ENCODE measurements around the gene SGIP1.
"Not testable (repeated sequence)": the region's sequence is repeated elsewhere in the genome, so short reads cannot be mapped to it uniquely, and the experiment has no call there.

The SGIP1 gene

DNA sequence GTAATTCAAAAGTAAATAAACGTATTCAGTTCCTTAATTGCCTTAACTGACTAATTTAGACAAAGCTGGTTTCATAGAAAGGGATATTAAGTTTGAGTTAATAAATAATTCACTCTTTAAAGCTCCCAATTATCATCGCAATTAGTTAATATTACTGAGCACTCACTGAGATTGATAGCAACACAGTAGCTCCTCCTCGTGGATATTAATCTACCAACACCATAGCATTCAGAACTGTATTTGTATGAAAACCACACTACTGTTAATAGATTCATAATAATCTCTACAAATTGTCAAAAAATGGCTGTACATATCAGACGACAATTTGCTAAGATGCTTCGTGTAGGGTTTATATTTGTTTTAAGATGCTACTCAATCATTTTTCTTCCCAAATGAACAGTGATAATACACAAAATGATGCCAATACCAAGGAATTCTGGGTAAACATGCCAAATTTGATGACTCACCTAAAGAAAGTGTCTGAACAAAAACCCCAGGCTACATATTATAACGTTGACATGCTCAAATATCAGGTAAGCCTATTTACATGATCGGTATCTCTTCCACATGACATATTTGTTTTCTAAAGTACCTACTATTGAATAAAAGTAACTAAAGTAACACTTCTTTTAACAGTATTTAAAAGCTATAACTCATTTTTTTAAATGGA is 199.5 kb downstream of the SGIP1 start:
- DNase-seq = no peak

GRCh38 chr1:66734531-66734930 is 200.6 kb downstream of the SGIP1 start:
- DNase-seq = not testable (repeated sequence)

DNA sequence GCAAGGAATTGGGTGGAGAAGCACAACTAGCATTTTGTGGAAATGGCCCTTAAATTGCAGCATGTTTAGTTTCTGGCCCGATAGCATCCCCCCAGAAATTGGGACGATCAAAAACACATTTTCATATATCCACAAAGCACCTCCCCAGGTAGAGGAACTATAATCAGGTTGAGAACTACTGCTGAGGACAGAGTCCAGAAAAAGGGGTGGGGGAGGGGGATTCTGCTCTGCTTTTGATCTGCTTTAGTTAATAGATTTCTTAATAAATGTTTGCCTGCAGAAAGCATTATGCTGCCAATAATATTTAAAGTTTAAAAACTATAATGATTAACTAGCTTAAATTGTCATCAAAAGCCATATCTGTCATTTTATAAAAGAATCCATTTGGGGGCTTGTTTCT is 203.9 kb downstream of the SGIP1 start:
- no peak for DNase-seq

DNA sequence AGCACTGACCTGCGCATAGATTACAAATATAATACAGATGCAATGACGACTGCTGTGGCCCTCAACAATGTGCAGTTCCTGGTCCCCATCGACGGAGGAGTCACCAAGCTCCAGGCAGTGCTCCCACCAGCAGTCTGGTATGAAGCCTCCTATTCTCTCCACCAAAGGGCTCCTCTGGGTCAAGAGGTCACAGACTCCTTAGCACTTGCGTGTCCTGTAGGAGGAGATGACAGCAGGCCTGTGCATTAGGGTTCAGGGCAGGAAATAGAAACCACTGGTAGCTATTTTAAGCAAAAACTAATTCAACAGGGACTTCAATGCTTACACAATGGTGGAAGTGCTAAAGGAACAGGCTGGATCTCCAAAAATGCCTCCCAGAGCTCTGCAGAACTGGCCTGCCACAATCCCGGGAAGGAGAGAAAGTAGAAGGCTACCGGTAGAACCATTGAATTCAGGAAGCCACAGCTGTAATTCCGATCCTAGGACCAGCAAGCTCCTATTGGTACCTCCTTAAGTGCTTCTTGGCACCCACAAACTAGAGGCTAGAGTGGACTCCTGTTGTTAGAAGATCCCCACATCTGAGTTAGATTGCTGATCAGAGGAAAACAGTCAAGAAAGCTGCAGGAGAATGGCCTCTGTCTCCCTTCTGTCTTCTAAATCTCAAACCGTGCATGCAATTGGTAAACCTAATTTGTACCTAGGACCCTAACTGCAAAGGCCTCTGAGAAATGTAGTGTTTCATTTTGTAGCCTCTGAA is 205.6 kb downstream of the SGIP1 start:
- DNase-seq = no peak

DNA sequence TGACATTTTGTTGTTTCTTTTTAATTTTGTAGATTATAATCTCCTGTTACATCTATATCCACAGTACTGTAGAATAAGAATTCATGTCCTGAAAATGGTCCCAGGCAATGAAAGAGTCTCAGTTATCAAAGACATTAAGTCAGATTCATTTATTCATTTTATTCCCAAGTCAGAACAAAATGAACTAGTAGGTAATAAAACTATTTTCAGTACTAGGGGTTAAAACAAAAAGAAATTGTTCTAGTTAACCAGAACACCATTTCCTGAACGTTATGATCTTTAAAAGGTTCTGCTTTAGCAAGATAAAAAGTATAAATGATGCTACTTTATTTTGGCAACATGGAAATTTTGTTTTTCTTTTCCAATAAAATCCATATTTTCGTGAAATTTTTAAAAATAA is 211.5 kb downstream of the SGIP1 start:
- no peak for DNase-seq

- DNase-seq = no peak
Measured at GRCh38 chr1:66747501-66747900, 213.5 kb downstream of the SGIP1 start.

DNA sequence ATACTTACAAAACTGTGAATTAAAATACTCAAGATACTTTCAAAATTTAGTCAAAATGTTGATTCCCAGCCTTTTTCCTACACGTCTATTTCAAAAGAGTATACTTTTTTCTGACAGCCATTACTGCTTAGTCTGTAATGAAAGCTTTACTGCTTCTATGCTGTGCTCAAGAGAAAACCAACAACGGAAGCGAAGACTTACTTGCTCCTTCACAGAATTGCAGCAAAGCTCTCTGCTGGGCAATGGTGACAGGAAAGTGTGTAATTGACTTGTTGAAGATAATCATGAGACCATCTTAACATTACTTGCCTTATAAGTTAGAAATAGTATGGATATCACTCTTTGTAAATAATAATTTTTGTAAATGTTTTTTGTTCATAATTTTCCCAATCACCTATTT is 216.6 kb downstream of the SGIP1 start:
- no peak for DNase-seq

- no peak for DNase-seq
Measured at GRCh38 chr1:66751160-66751559, 217.2 kb downstream of the SGIP1 start.

DNA sequence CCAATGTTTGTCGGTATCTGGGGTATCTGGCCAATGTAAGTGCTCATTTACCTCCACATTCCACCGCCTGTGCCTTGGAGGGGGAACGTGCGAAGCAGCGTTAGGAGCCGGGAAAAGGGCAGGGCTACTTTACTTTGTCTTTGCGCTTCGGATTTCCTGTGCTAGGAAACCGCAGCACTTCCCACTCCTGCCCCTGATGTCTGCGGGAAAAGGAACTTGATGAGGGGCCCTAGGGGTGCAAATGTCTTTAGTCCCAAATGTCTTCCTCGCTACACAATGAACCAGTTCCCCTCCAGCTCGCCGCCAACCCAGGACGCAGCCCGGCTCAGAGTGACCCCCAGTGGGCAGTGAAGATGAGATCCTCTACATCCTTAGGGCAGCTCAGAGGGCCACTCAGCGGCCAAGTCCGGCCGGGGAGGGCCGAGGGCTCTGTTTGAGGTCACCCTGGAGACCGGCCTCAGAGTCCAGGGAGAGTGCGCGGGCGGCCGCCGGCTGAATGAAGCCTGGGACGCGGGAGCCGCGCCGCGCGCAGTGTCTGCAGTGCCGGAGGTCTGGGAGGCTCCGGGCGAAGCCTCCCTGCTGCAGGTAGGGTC is 218.1 kb downstream of the SGIP1 start, which contains the start of gene DYNLT5:
TSS of gene DYNLT5 (plus strand) at position 460 of the 593 bp plus-strand sequence. CDS start 2,200 bp downstream, outside the sequence.
- DNase-seq = no peak

DNA sequence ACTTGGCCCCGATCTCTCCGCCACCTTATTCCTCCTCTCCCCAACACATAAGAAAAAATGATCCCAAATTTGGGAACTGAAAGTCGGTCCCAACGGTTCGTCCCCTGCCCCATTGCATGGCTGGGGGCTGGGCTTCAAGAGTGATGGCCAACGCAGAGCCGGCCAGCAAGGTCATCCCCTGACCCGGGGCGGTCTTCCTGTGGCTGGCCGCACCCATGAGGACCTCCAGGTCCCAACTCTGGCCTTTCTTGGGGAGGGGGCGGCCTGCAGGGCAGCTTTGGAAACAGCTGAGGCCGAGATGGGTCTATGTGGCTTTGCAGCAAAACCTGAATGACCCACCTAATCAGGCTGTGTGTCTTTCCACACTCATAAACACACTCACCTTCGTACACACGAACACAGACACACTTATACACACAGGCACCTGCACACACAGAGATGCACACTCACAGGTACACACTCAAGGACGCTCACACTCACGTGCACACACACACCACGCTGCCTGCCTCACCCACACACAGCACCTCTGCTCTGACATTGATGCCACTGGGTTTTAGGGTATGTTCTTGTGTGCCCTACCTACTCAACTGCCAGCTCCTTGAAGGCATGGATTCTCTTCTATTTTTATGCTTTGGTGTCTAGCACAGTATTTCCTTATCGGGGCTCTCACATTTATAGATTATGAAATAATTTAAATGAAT is 218.9 kb downstream of the SGIP1 start:
- no peak for DNase-seq

GRCh38 chr1:66757722-66758240 is 223.8 kb downstream of the SGIP1 start:
- DNase-seq = no peak

DNA sequence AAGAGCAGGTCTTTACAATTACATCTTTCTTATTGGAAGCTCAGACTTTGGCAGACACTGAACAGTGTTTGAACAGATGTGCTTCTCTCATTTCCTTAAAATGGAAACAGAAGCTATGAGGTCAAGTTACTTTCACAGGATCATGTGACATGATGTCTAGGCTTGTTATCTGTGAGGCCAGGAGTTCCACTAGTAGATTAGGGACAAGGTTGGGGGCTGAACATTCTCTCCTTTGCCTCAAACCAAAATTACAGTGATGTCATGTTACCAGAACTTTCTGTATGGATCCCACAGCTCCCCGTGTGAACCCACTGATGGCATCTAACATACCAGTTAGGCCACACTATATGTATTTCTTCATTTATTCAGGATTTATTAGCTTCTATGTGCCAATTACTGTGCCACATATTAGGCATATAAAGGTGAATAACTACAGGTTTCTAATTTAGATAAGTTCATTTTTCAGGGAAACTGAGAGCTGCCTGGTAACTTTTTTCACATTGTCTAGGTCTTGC is 224.3 kb downstream of the SGIP1 start:
- DNase-seq = peak in 1 of 2 experiments; percentile 14

- no peak for DNase-seq
Measured at GRCh38 chr1:66760506-66760905, 226.6 kb downstream of the SGIP1 start.

GRCh38 chr1:66761221-66761620 is 227.3 kb downstream of the SGIP1 start:
- DNase-seq = no peak

- peak; percentile 42 to 59 for DNase-seq
Measured at GRCh38 chr1:66764994-66765578, 231.1 kb downstream of the SGIP1 start.

GRCh38 chr1:66767626-66768025 is 233.7 kb downstream of the SGIP1 start:
- no peak for DNase-seq

DNA sequence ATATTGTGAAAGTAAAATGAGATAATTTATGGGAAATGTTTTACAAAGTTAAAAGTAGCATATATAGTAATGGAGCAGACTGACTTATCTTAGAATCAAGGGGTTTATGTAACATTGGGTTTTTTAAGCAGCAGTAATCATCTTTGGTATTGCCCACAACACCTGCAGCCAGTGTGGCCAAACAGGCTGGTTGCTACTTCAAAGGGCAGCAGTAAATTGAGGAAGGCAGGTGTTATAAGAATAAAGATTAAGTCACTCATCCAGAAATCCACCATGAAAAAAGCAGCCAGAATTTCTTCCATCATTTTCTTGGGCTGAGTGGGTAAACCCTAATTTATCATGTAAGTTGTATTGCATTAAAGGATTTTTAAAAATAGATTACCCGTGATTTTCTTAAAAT is 235.0 kb downstream of the SGIP1 start:
- peak in 1 of 2 experiments; percentile 36 for DNase-seq

GRCh38 chr1:66769512-66770229 is 235.7 kb downstream of the SGIP1 start:
- DNase-seq = peak in 1 of 2 experiments; percentile 37

GRCh38 chr1:66770240-66770639 is 236.3 kb downstream of the SGIP1 start:
- no peak for DNase-seq

DNA sequence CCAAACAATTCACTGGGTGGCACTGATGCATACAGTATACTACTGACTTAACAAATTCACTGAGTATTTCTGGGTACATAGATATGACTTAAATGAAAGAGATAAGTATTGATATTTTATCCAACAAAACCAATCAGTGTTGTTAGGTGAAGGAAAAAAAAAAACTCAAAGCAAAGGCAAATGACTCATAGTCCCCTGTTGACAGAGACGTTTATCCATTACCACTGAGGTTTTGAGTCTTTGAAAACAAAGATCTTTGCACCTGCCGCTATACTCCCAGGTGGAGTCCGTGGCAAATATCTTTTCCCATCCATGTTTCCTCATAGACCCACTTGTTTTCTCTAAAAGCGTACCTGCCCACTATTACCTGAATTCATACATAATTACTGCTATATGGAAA is 236.7 kb downstream of the SGIP1 start:
- peak in 1 of 2 experiments; percentile 22 for DNase-seq

DNA sequence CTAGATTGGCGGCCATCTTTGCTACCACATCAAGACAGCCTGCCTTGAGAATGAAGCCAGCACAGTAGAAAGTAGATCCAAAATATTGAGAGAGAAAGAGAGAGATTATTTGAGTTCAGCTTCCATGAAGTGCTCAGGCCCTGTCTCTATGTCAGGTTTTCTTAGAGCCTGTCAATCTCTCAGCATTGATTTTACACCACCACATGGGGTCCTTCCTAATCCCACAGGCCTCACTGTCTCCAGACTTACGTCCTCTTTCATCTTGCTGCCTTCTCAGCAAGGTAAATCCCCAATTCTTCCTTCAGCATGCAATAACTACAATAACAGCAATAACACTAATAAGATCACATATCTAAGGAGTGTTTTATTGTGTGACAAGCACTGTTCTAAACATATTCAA is 239.3 kb downstream of the SGIP1 start:
- DNase-seq = no peak

DNA sequence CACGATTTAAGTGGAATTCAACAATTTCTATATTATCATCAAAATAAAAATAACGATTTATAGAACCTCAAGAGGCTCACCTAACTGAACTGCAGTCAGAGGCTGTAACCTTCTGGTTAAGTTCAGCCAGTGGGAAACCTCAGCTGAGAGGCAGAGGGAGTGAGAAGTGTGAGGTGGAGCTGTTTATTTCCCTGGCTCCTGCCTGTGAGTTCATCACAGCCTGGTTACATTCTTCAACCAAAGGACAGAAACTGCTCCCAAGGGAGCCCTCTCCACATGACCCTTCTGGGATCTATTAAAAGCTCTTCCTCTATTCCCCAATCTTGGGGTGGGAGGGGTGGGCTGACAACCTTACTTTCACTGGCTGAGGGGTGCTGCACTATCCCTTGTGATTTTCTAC is 240.5 kb downstream of the SGIP1 start:
- no peak for DNase-seq

Data from NCI-H2081 (cell line).